ENCODE measurements around the gene GOLGA3.

Gene GOLGA3

GRCh38 chr12:132719141-132719953, 109.3 kb downstream of the GOLGA3 start:
- no peak for DNase-seq
